Stimulated activated CD8-positive, alpha-beta memory T cell treated with anti-CD3 and anti-CD28 coated beads, Interleukin-15, amount 100 ng/mL, for 4 hours (primary cell): Measurements from ENCODE around the gene PRKN.

Source experiments
- DNase-seq, 2 donors: peaks; one replicate each; pipeline ENCODE4 v3.0.0-alpha.2; 2020; ENCODE audit warnings: low read depth in 2 of 2

The PRKN gene

GRCh38 chr6:162187168-162187935, 540.2 kb downstream of the PRKN start:
- DNase-seq, result no peak

GRCh38 chr6:162184465-162184864, 543.1 kb downstream of the PRKN start:
- DNase-seq, result no peak

GRCh38 chr6:162181741-162182401, 545.7 kb downstream of the PRKN start:
- DNase-seq, result no peak

GRCh38 chr6:162181111-162181510, 546.5 kb downstream of the PRKN start:
- no peak for DNase-seq

- no peak for DNase-seq
Observed at GRCh38 chr6:162179196-162179951, 548.2 kb downstream of the PRKN start.

- DNase-seq, result no peak
Observed at GRCh38 chr6:162178666-162179065, 548.9 kb downstream of the PRKN start.

- no peak for DNase-seq
Observed at GRCh38 chr6:162178266-162178665, 549.3 kb downstream of the PRKN start.

- no peak for DNase-seq
Observed at GRCh38 chr6:162177746-162178145, 549.8 kb downstream of the PRKN start.

GRCh38 chr6:162173466-162173865, 554.1 kb downstream of the PRKN start:
- DNase-seq, result no peak

- DNase-seq, result no peak
Observed at GRCh38 chr6:162165479-162165878, 562.1 kb downstream of the PRKN start.

GRCh38 chr6:162157167-162157870, 570.2 kb downstream of the PRKN start:
- no peak for DNase-seq

- DNase-seq, result no peak
Observed at GRCh38 chr6:162156146-162156545, 571.4 kb downstream of the PRKN start.

GRCh38 chr6:162154930-162155329, 572.6 kb downstream of the PRKN start:
- no peak for DNase-seq

- DNase-seq, result no peak
Observed at GRCh38 chr6:162154001-162154400, 573.6 kb downstream of the PRKN start.

GRCh38 chr6:162153120-162153519, 574.4 kb downstream of the PRKN start:
- no peak for DNase-seq

- no peak for DNase-seq
Observed at GRCh38 chr6:162151021-162151665, 576.4 kb downstream of the PRKN start.

- no peak for DNase-seq
Observed at GRCh38 chr6:162150295-162150694, 577.3 kb downstream of the PRKN start.

GRCh38 chr6:162149786-162150185, 577.8 kb downstream of the PRKN start:
- DNase-seq, result no peak

GRCh38 chr6:162147805-162148204, 579.8 kb downstream of the PRKN start:
- no peak for DNase-seq

- no peak for DNase-seq
Observed at GRCh38 chr6:162147281-162147680, 580.3 kb downstream of the PRKN start.

- no peak for DNase-seq
Observed at GRCh38 chr6:162140251-162140852, 587.2 kb downstream of the PRKN start.
